Hindlimb muscle (tissue), 1 donor: ENCODE data around the gene SHROOM2. TPM values are rescaled to one million over a fixed set of nuclear protein-coding genes. Genes with fewer than 3 reads are reported as not detected.
"Not testable (repeated sequence)": the region's sequence is repeated elsewhere in the genome, so short reads cannot be mapped to it uniquely, and the experiment has no call there.

Experiments
- DNase-seq: peaks from one replicate; pipeline ENCODE4 v3.0.0-alpha.2; 2013
- polyA plus RNA-seq: library from polyadenylated mRNA; unstranded; fragments of 120-200 nt; gene quantifications from one replicate; pipeline ENCODE4 v1.2.1, GENCODE V29; 2013; ENCODE audit not compliant: insufficient read length

Gene SHROOM2
- polyA plus RNA-seq, 1 donor: 1.2 TPM

GRCh38 chrX:9786798-9787635 is 788 bp downstream of the SHROOM2 start:
- DNase-seq: no peak

GRCh38 chrX:9788911-9789310 is 2.7 kb downstream of the SHROOM2 start:
- no peak for DNase-seq

- no peak for DNase-seq
Observed at GRCh38 chrX:9789555-9789954, 3.3 kb downstream of the SHROOM2 start.

- DNase-seq: no peak
Observed at GRCh38 chrX:9790866-9791265, 4.6 kb downstream of the SHROOM2 start.

GRCh38 chrX:9794495-9794894 is 8.3 kb downstream of the SHROOM2 start:
- no peak for DNase-seq

- DNase-seq: no peak
Observed at GRCh38 chrX:9797384-9798360, 11.4 kb downstream of the SHROOM2 start.

- DNase-seq: no peak
Observed at GRCh38 chrX:9802737-9803136, 16.5 kb downstream of the SHROOM2 start.

- no peak for DNase-seq
Observed at GRCh38 chrX:9804444-9804843, 18.2 kb downstream of the SHROOM2 start.

- no peak for DNase-seq
Observed at GRCh38 chrX:9805956-9806355, 19.7 kb downstream of the SHROOM2 start.

GRCh38 chrX:9807355-9808182 is 21.3 kb downstream of the SHROOM2 start:
- no peak for DNase-seq

- DNase-seq: not testable (repeated sequence)
Observed at GRCh38 chrX:9809876-9810275, 23.6 kb downstream of the SHROOM2 start.

- DNase-seq: not testable (repeated sequence)
Observed at GRCh38 chrX:9811086-9811485, 24.9 kb downstream of the SHROOM2 start.

- DNase-seq: no peak
Observed at GRCh38 chrX:9816084-9816700, 30.0 kb downstream of the SHROOM2 start.

- DNase-seq: no peak
Observed at GRCh38 chrX:9821572-9821971, 35.3 kb downstream of the SHROOM2 start.

- no peak for DNase-seq
Observed at GRCh38 chrX:9824554-9824953, 38.3 kb downstream of the SHROOM2 start.

- DNase-seq: no peak
Observed at GRCh38 chrX:9825129-9825790, 39.0 kb downstream of the SHROOM2 start.

- no peak for DNase-seq
Observed at GRCh38 chrX:9825966-9826365, 39.7 kb downstream of the SHROOM2 start.

- DNase-seq: no peak
Observed at GRCh38 chrX:9829308-9830267, 43.4 kb downstream of the SHROOM2 start.

GRCh38 chrX:9832811-9833210 is 46.6 kb downstream of the SHROOM2 start:
- no peak for DNase-seq

GRCh38 chrX:9835585-9836210 is 49.5 kb downstream of the SHROOM2 start:
- DNase-seq: no peak
